OCI-LY7 (cell line): ENCODE results near the gene H3-3A. TPM values are rescaled to one million over a fixed set of nuclear protein-coding genes. Genes with fewer than 3 reads are reported as not detected.

Experiments used
- BruUV-seq: library from RNA; stranded (reverse); fragments of 400-500 nt; replicated peaks from 2 replicates; lab custom pipeline; 2021; lab: Mats Ljungman, UMichigan
- CTCF ChIA-PET: fragments of 300-600 bp; sonication (Branson Sonifier 250); formaldehyde crosslinking; loops from one replicate; lab custom pipeline; 2022; ENCODE audit warnings: antibody characterized with exemption; ENCODE audit not compliant: unreplicated experiment; lab: Charles Lee
- POLR2A ChIA-PET: fragments of 300-600 bp; sonication (Branson Sonifier 250); formaldehyde crosslinking; loops from one replicate; lab custom pipeline; 2022; ENCODE audit warnings: antibody characterized with exemption; lab: Charles Lee
- DNase-seq: peaks from one replicate; pipeline ENCODE4 v3.0.0-alpha.2; 2015; ENCODE audit warnings: low spot score
- H2AFZ ChIP-seq: fragments of 200-600 bp; sonication (generic), shearing (Covaris generic); 2 replicates; pipeline ENCODE4 v1.6.1; 2014; ENCODE audit warnings: mild to moderate bottlenecking, antibody characterized with exemption, low read length, moderate library complexity
- H3K27ac ChIP-seq: fragments of 200-600 bp; sonication (generic); 2 replicates; pipeline ENCODE4 v1.5.1; 2014; ENCODE audit warnings: mixed run types, low read depth, mild to moderate bottlenecking, moderate library complexity, low read length, inconsistent platforms; ENCODE audit not compliant: poor library complexity, severe bottlenecking
- H3K36me3 ChIP-seq: fragments of 200-600 bp; sonication (generic); 2 replicates; pipeline ENCODE4 v1.6.1; 2014; ENCODE audit warnings: mild to moderate bottlenecking, antibody characterized with exemption, low read length, moderate library complexity, mixed read lengths; ENCODE audit not compliant: insufficient read depth
- H3K4me1 ChIP-seq: fragments of 200-600 bp; sonication (generic); 2 replicates; pipeline ENCODE4 v1.5.1; 2014; ENCODE audit warnings: mild to moderate bottlenecking, low read length; ENCODE audit not compliant: insufficient read depth, poor library complexity, severe bottlenecking
- H3K4me2 ChIP-seq: fragments of 200-600 bp; sonication (generic); 2 replicates; pipeline ENCODE4 v1.6.1; 2014; ENCODE audit warnings: mild to moderate bottlenecking, low read length
- H3K4me3 ChIP-seq: fragments of 200-600 bp; sonication (generic); 2 replicates; pipeline ENCODE4 v1.5.1; 2014; ENCODE audit warnings: mild to moderate bottlenecking, low read depth, low read length; ENCODE audit not compliant: poor library complexity, severe bottlenecking
- H3K79me2 ChIP-seq: fragments of 200-600 bp; sonication (generic); 2 replicates; pipeline ENCODE4 v1.6.1; 2016; ENCODE audit warnings: low read depth, mild to moderate bottlenecking, low read length, moderate library complexity, mixed read lengths; ENCODE audit not compliant: insufficient read depth
- H3K9me2 ChIP-seq: fragments of 200-600 bp; sonication (generic); 2 replicates; pipeline ENCODE4 v1.6.1; 2016; ENCODE audit warnings: mild to moderate bottlenecking, low read length, mixed read lengths; ENCODE audit not compliant: insufficient read depth
- H3K9me3 ChIP-seq: fragments of 200-600 bp; sonication (generic); 2 replicates; pipeline ENCODE4 v1.6.1; 2014; ENCODE audit warnings: mild to moderate bottlenecking, mixed run types, low read length, mixed read lengths
- H4K20me1 ChIP-seq: fragments of 200-600 bp; sonication (generic); 2 replicates; pipeline ENCODE4 v1.6.1; 2014; ENCODE audit warnings: mild to moderate bottlenecking, antibody characterized with exemption, low read length, moderate library complexity, mixed read lengths; ENCODE audit not compliant: insufficient read depth
- CTCF ChIP-seq: fragments of 200-600 bp; sonication (generic); conservative IDR thresholded peaks from 2 replicates; pipeline ENCODE4 v1.5.1; 2014; ENCODE audit warnings: mild to moderate bottlenecking, antibody characterized with exemption, low read length, moderate library complexity, mixed read lengths
- EZH2phosphoT487 ChIP-seq: fragments of 200-600 bp; sonication (generic); IDR thresholded peaks from 2 replicates; pipeline ENCODE4 v1.6.1; 2018; ENCODE audit warnings: low read depth, borderline replicate concordance, mild to moderate bottlenecking, mixed run types, antibody characterized with exemption, low read length, moderate library complexity, mixed read lengths
- intact Hi-C: fragments of 100-400 bp; cut with micrococcal nuclease; formaldehyde crosslinking; loops from one replicate; pipeline ENCODE4 v1.10.0; 2022; ENCODE audit not compliant: unreplicated experiment
- total RNA-seq, 2 experiments: library from RNA; depleted of rRNA in 1 of 2; stranded (reverse); fragments of >200 nt in 1 of 2; shearing (Covaris generic) in 1 of 2; gene quantifications; 2 replicates each; pipeline ENCODE4 v1.2.3, GENCODE V29; 2014 to 2022

The H3-3A gene
- total RNA-seq, 2 experiments from 2014 or later = 416 to 661 TPM

GRCh38 chr1:226019572-226019971 is 42.9 kb upstream of the H3-3A start:
- H3K79me2 ChIP-seq = no peaks in the 10 kb centered on the region
- H3K27ac ChIP-seq = no peak overlapping the region
- H3K4me1 ChIP-seq = no peaks in the 10 kb centered on the region
- H3K9me2 ChIP-seq = no peaks in the 10 kb centered on the region
- no peak for DNase-seq
- peak overlapping the region; percentile 2; the same call in 1 of the 2 replicates for H2AFZ ChIP-seq
- intact Hi-C loops = no loop called here
- BruUV-seq = no TSS peak
- no peak overlapping the region for H3K4me3 ChIP-seq
- no peak for TF ChIP-seq CTCF
- no peak for TF ChIP-seq EZH2phosphoT487
- no peaks in the 10 kb centered on the region for H4K20me1 ChIP-seq
- H3K4me2 ChIP-seq = no peak overlapping the region
- ChIA-PET CTCF (no interaction called here), POLR2A (interaction anchor here (0.7 to 1.1 kb wide), 4 partner anchors 12 to 48 kb away, joined by 3 to 4 read pairs (median 3); no protein-coding TSS in a partner anchor)
- no peaks in the 10 kb centered on the region for H3K36me3 ChIP-seq
- no peaks in the 10 kb centered on the region for H3K9me3 ChIP-seq

DNA sequence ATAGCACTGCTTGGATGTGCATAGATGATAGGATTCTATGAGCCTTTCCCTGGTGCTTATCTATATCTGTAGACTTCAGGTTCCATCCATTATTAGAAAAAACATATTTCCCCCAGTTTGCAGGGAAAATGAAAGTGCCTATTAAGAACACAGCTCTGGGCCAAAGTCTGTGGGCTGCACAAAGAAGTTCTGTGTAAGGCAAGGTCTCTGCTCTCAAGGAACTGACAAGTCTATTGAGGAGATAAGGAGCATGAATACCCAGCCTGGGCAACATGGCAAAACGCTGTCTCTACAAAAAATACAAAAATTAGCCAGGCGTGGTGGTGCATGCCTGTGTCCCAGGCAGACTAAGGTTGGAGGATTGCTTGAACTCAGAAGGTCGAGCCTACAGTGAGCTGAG is 41.1 kb upstream of the H3-3A start:
- TF ChIP-seq EZH2phosphoT487 (no peak), CTCF (no peak)
- no peaks in the 10 kb centered on the region for H3K9me3 ChIP-seq
- no TSS peak for BruUV-seq
- H3K79me2 ChIP-seq = no peaks in the 10 kb centered on the region
- ChIA-PET CTCF (no interaction called here), POLR2A (interaction anchor here (1.3 kb wide), 1 partner anchor 11 kb away, joined by 3 read pairs; no protein-coding TSS in a partner anchor)
- no peak overlapping the region for H2AFZ ChIP-seq
- no peak overlapping the region for H3K4me3 ChIP-seq
- no peak for DNase-seq
- no peak overlapping the region for H3K27ac ChIP-seq
- H3K36me3 ChIP-seq = no peaks in the 10 kb centered on the region
- H4K20me1 ChIP-seq = no peaks in the 10 kb centered on the region
- no peaks in the 10 kb centered on the region for H3K9me2 ChIP-seq
- intact Hi-C loops = no loop called here
- H3K4me1 ChIP-seq = no peaks in the 10 kb centered on the region
- H3K4me2 ChIP-seq = no peak overlapping the region

DNA sequence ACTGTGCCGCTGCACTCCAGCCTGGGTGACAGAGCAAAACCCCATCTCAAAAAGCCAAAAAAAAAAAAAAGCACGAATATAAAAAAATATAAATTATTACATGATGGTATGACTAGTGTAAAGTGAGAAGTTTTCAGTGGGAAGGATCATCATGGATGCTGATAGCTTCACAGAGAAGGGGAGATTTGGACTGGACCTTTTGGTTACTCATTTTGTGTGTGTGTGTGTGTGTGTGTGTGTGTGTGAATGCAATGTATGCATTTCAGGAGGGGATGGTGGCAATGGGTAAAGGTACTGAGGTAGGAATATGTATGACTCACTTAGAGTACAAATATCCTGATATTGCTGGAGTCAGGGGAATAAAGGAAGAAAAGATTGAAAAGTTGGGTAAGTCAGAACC is 40.7 kb upstream of the H3-3A start:
- no peak for DNase-seq
- Histone ChIP-seq H2AFZ (no peak overlapping the region), H3K9me2 (no peaks in the 10 kb centered on the region), H3K36me3 (no peaks in the 10 kb centered on the region), H4K20me1 (no peaks in the 10 kb centered on the region), H3K79me2 (no peaks in the 10 kb centered on the region), H3K4me2 (no peak overlapping the region), H3K27ac (no peak overlapping the region), H3K9me3 (no peaks in the 10 kb centered on the region), H3K4me3 (no peak overlapping the region), H3K4me1 (no peaks in the 10 kb centered on the region)
- intact Hi-C loops = no loop called here
- BruUV-seq = no TSS peak
- ChIA-PET CTCF (no interaction called here), POLR2A (interaction anchor here (1.3 kb wide), 1 partner anchor 11 kb away, joined by 3 read pairs; no protein-coding TSS in a partner anchor)
- TF ChIP-seq CTCF = no peak
- TF ChIP-seq EZH2phosphoT487 = no peak
